Measurements from ENCODE around the gene PFKFB1. TPM values are rescaled to one million over a fixed set of nuclear protein-coding genes. Genes with fewer than 3 reads are reported as not detected.

The PFKFB1 gene
- total RNA-seq, 4 donors from 2014 or later, result not detected

DNA sequence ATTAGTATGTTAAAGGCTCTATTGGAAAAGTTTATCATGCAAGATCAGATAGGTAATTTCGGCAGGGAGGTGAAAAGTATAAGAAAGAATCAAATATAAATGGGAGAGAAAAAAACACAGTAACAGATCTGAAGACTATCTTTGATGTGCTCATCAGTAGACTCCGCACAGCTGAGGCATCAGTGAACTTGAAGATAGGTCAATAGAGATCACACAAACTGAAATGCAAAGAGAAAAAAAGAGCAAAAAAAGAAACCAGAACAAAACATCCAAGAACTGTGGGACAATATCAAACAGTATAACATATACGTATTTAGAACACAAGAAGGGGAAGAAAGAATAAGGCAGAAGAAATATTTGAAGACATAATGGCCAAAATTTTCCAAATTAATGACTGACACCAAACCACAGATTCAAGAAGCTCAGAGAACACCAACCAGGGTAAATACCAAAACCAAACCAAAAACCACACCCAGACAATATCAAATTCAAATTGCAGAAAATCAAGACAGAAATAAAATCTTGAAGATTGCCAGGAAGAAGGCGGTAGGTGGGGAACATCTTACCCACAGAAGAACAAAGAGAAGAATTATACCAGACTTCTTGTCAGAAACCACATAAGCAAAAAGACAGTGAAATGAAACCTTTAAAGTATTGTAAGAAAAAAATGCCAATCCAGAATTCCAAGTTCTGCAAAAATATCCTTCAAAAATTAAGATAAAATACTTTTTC is 29.1 kb downstream of the PFKFB1 start:
- DNase-seq, result no peak
- WGBS, 2 donors, result 63 to 76% methylated on average over 4 of the region's 4 CpGs
- H3K4me1 ChIP-seq, result no peaks in the 10 kb centered on the region
- no peak for TF ChIP-seq POLR2A (IDR thresholded peaks at IDR 0.05)
- TF ChIP-seq CTCF (IDR thresholded peaks at IDR 0.05), result no peak
- no peaks in the 10 kb centered on the region for H3K36me3 ChIP-seq
- no peak overlapping the region for H3K27ac ChIP-seq
- H3K27me3 ChIP-seq, result no peaks in the 10 kb centered on the region
- intact Hi-C loops (cut with DNase I), result no loop called here
- no peaks in the 10 kb centered on the region for H3K9me3 ChIP-seq
- H3K4me3 ChIP-seq, result no peak overlapping the region

DNA sequence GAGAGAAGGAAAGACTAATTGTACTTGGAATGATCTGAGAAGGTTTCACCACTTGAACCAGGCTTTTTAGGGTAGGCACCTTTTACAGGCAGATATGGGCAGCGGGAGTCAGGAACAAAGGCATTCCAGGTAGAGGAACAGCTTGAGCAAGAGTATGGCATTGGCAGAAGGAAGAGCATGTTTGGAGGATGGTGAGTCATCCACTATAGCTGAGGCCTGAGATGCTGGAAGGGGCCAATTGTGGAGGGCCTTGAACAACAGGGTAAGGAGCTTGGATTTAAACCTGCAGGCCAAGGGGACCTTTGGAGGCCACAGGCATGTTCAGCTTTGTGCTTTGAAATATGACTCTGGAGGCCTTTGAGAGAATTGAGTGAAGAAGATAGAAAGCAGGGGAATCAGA is 32.2 kb downstream of the PFKFB1 start:
- H3K27ac ChIP-seq, result no peak overlapping the region
- DNase-seq, result no peak
- H3K27me3 ChIP-seq, result no peaks in the 10 kb centered on the region
- H3K4me1 ChIP-seq, result no peaks in the 10 kb centered on the region
- no peak overlapping the region for H3K4me3 ChIP-seq
- 67 to 100% methylated on average over 1 of the region's 1 CpG for WGBS, 2 donors
- H3K9me3 ChIP-seq, result no peaks in the 10 kb centered on the region
- intact Hi-C loops (cut with DNase I), result no loop called here
- no peaks in the 10 kb centered on the region for H3K36me3 ChIP-seq
- TF ChIP-seq POLR2A (IDR thresholded peaks at IDR 0.05) (no peak), CTCF (IDR thresholded peaks at IDR 0.05) (no peak)

GRCh38 chrX:54950730-54951375 is 43.1 kb downstream of the PFKFB1 start:
- DNase-seq, result no peak
- WGBS, 2 donors, result 33 to 71% methylated on average over 1 to 3 of the region's 8 CpGs
- H3K36me3 ChIP-seq, result no peaks in the 10 kb centered on the region
- intact Hi-C loops (cut with DNase I), result no loop called here
- H3K4me1 ChIP-seq, result no peaks in the 10 kb centered on the region
- H3K27me3 ChIP-seq, result no peaks in the 10 kb centered on the region
- no peak overlapping the region for H3K27ac ChIP-seq
- H3K9me3 ChIP-seq, result no peaks in the 10 kb centered on the region
- no peak overlapping the region for H3K4me3 ChIP-seq
- TF ChIP-seq CTCF (IDR thresholded peaks at IDR 0.05), result no peak
- no peak for TF ChIP-seq POLR2A (IDR thresholded peaks at IDR 0.05)

DNA sequence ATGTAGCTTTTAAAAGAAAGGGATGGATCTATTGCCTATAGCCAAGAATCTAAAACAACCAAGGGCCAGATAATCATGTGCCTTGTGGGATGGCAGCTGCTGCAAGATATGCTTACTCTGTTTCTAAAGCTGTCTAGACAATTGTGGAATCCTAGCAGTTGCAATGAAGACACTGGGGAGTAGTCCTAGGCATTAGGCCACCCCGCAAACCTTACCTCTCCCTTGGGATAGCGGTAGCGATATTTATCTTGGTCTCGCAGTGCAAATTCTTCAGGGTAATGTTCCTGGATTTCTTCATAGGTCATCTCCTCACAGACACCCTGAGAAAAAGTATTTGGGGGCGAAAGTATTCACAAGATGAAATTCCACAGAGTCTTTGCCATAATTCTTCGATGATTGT is 48.8 kb downstream of the PFKFB1 start:
- intact Hi-C loops (cut with DNase I), result no loop called here
- Histone ChIP-seq H3K27ac (no peak overlapping the region), H3K27me3 (no peaks in the 10 kb centered on the region), H3K4me1 (no peaks in the 10 kb centered on the region), H3K4me3 (no peak overlapping the region), H3K36me3 (no peaks in the 10 kb centered on the region), H3K9me3 (no peaks in the 10 kb centered on the region)
- no peak for TF ChIP-seq CTCF (IDR thresholded peaks at IDR 0.05)
- TF ChIP-seq POLR2A (IDR thresholded peaks at IDR 0.05), result no peak
- 92 to 94% methylated on average over 6 of the region's 6 CpGs for WGBS, 2 donors
- DNase-seq, result no peak

DNA sequence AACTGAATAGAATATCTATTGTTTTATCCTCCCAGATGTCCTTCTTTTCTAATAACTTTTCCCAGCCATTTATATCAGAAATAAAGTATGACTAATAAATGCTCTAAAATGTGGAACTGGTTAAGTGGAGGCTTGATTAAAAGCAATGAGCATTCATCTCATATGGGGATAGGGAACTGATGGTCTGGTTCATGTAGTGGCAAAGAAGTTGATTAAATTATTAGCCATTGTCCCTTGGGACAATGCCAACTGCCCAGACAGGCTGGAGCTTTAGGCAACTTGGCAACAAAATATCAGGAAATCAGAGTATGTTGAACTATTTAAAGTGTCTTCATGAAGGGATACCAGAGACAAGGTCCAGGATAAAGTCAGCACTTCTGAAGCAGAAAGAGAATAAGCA is 49.2 kb downstream of the PFKFB1 start:
- TF ChIP-seq POLR2A (IDR thresholded peaks at IDR 0.05), result no peak
- no peak for TF ChIP-seq CTCF (IDR thresholded peaks at IDR 0.05)
- intact Hi-C loops (cut with DNase I), result no loop called here

More for the DNA sequence above, 49.2 kb downstream of the PFKFB1 start:
- no peak overlapping the region for H3K27ac ChIP-seq
- no peaks in the 10 kb centered on the region for H3K4me1 ChIP-seq
- no peaks in the 10 kb centered on the region for H3K36me3 ChIP-seq
- H3K9me3 ChIP-seq, result no peaks in the 10 kb centered on the region
- H3K27me3 ChIP-seq, result no peaks in the 10 kb centered on the region
- DNase-seq, result no peak
- no peak overlapping the region for H3K4me3 ChIP-seq

Measured in esophagus squamous epithelium (tissue), 5 donors.